Activated T-cell treated with anti-CD3 and anti-CD28 coated beads, Interleukin-2, amount 50 U/mL, for 48 hours (primary cell): ENCODE data around the gene RASSF3.
"Not testable (repeated sequence)": the region's sequence is repeated elsewhere in the genome, so short reads cannot be mapped to it uniquely, and the experiment has no call there.

ENCODE experiments used
- DNase-seq, 2 experiments: peaks; one replicate each; pipeline ENCODE4 v3.0.0-alpha.2; 2020

The RASSF3 gene

GRCh38 chr12:64672925-64673409 is 62.7 kb downstream of the RASSF3 start:
- no peak for DNase-seq

- DNase-seq, result no peak
Observed at GRCh38 chr12:64673490-64674169, 63.3 kb downstream of the RASSF3 start.

- no peak for DNase-seq
Observed at GRCh38 chr12:64674367-64674922, 64.2 kb downstream of the RASSF3 start.

GRCh38 chr12:64675795-64676194 is 65.5 kb downstream of the RASSF3 start:
- DNase-seq, result no peak

- DNase-seq, result no peak
Observed at GRCh38 chr12:64678248-64678647, 68.0 kb downstream of the RASSF3 start.

- DNase-seq, result no peak
Observed at GRCh38 chr12:64678835-64679234, 68.5 kb downstream of the RASSF3 start.

GRCh38 chr12:64679487-64680001 is 69.2 kb downstream of the RASSF3 start:
- peak; percentile 63 to 68 for DNase-seq

- no peak for DNase-seq
Observed at GRCh38 chr12:64680235-64680634, 69.9 kb downstream of the RASSF3 start.

GRCh38 chr12:64681200-64682052 is 71.1 kb downstream of the RASSF3 start:
- no peak for DNase-seq

- DNase-seq, result no peak
Observed at GRCh38 chr12:64682572-64683277, 72.4 kb downstream of the RASSF3 start.

- no peak for DNase-seq
Observed at GRCh38 chr12:64683816-64684543, 73.7 kb downstream of the RASSF3 start.

GRCh38 chr12:64685050-64685449 is 74.8 kb downstream of the RASSF3 start:
- no peak for DNase-seq

GRCh38 chr12:64685605-64686004 is 75.3 kb downstream of the RASSF3 start:
- no peak for DNase-seq

GRCh38 chr12:64687816-64688215 is 77.5 kb downstream of the RASSF3 start:
- DNase-seq, result no peak

GRCh38 chr12:64688219-64688618 is 77.9 kb downstream of the RASSF3 start:
- no peak for DNase-seq

- DNase-seq, result no peak
Observed at GRCh38 chr12:64688715-64689114, 78.4 kb downstream of the RASSF3 start.

GRCh38 chr12:64690236-64690635 is 79.9 kb downstream of the RASSF3 start:
- not testable (repeated sequence) for DNase-seq

- DNase-seq, result no peak
Observed at GRCh38 chr12:64691227-64691794, 81.0 kb downstream of the RASSF3 start.

- no peak for DNase-seq
Observed at GRCh38 chr12:64691795-64692583, 81.7 kb downstream of the RASSF3 start.

- DNase-seq, result no peak
Observed at GRCh38 chr12:64694130-64695040, 84.1 kb downstream of the RASSF3 start.
